Liver (tissue), 9 donors: Measurements from ENCODE around the gene EBF3. TPM values are rescaled to one million over a fixed set of nuclear protein-coding genes. Genes with fewer than 3 reads are reported as not detected.

Experiments
- DNase-seq: peaks from one replicate; pipeline ENCODE4 v3.0.0-alpha.2; 2017; ENCODE audit warnings: low spot score
- H3K27ac ChIP-seq, 2 donors: one replicate each; pipeline ENCODE4 v1.7.0; 2013; ENCODE audit warnings: inconsistent platforms in 2 of 2, low read length in 2 of 2, control low read depth in 1 of 2, low read depth in 1 of 2, mild to moderate bottlenecking in 1 of 2
- H3K27me3 ChIP-seq, 4 donors: one replicate each; pipeline versions ENCODE4 v1.6.1 to v1.7.0; 2013; ENCODE audit warnings: low read length in 3 of 4, inconsistent platforms in 1 of 4, mild to moderate bottlenecking in 1 of 4, moderate library complexity in 1 of 4; ENCODE audit not compliant: control insufficient read depth in 4 of 4, insufficient read depth in 4 of 4
- H3K36me3 ChIP-seq, 4 donors: one replicate each; pipeline versions ENCODE4 v1.6.1 to v1.7.0; 2013; ENCODE audit warnings: low read length in 3 of 4, mild to moderate bottlenecking in 3 of 4, low read depth in 1 of 4, moderate library complexity in 1 of 4; ENCODE audit not compliant: control insufficient read depth in 4 of 4, insufficient read depth in 3 of 4
- H3K4me1 ChIP-seq, 4 donors: one replicate each; pipeline versions ENCODE4 v1.6.1 to v1.7.0; 2013; ENCODE audit warnings: low read length in 3 of 4, mild to moderate bottlenecking in 3 of 4, moderate library complexity in 1 of 4; ENCODE audit not compliant: control insufficient read depth in 4 of 4, insufficient read depth in 4 of 4
- H3K4me3 ChIP-seq, 3 donors: one replicate each; pipeline versions ENCODE4 v1.6.1 to v1.7.0; 2013; ENCODE audit warnings: low read length in 3 of 3, control low read depth in 1 of 3, low read depth in 1 of 3, mild to moderate bottlenecking in 1 of 3
- H3K9ac ChIP-seq, 2 donors: one replicate each; pipeline ENCODE4 v1.7.0; 2013; ENCODE audit warnings: low read length in 2 of 2, mild to moderate bottlenecking in 2 of 2, moderate library complexity in 2 of 2, control low read depth in 1 of 2, low read depth in 1 of 2
- H3K9me3 ChIP-seq, 4 donors: one replicate each; pipeline versions ENCODE4 v1.6.1 to v1.7.0; 2013; ENCODE audit warnings: low read length in 3 of 4; ENCODE audit not compliant: control insufficient read depth in 4 of 4
- FOXA1 ChIP-seq: IDR thresholded peaks from 2 replicates; pipeline ENCODE4 v1.6.1; 2016; ENCODE audit warnings: antibody characterized with exemption
- GABPA ChIP-seq, 2 donors: IDR thresholded peaks in 1 of 2; conservative IDR thresholded peaks in 1 of 2; 2 replicates each; pipeline ENCODE4 v1.6.1; 2016; ENCODE audit warnings: antibody characterized with exemption in 2 of 2, mild to moderate bottlenecking in 1 of 2, moderate library complexity in 1 of 2
- HNF4G ChIP-seq: IDR thresholded peaks from 2 replicates; pipeline ENCODE4 v1.6.1; 2016; ENCODE audit warnings: antibody characterized with exemption
- JUND ChIP-seq, 2 donors: IDR thresholded peaks; 2 replicates each; pipeline ENCODE4 v1.6.1; 2016; ENCODE audit warnings: antibody characterized with exemption in 2 of 2
- NR2F2 ChIP-seq: IDR thresholded peaks from 2 replicates; pipeline ENCODE4 v1.6.1; 2016; ENCODE audit warnings: antibody characterized with exemption
- RAD21 ChIP-seq, 2 donors: IDR thresholded peaks; 2 replicates each; pipeline ENCODE4 v1.6.1; 2016; ENCODE audit warnings: antibody characterized with exemption in 2 of 2, mild to moderate bottlenecking in 2 of 2
- RXRA ChIP-seq, 2 donors: IDR thresholded peaks; 2 replicates each; pipeline ENCODE4 v1.6.1; 2017 to 2018; ENCODE audit warnings: antibody characterized with exemption in 2 of 2, mild to moderate bottlenecking in 1 of 2
- TAF1 ChIP-seq: conservative IDR thresholded peaks from 2 replicates; pipeline ENCODE4 v1.6.1; 2016; ENCODE audit warnings: antibody characterized with exemption, mild to moderate bottlenecking
- YY1 ChIP-seq: IDR thresholded peaks from 2 replicates; pipeline ENCODE4 v1.6.1; 2016; ENCODE audit warnings: antibody characterized with exemption, mild to moderate bottlenecking
- WGBS: extraction: QIAGEN DNeasy Blood & Tissue Kit; methylation state at CpG from one replicate; pipeline ENCODE4 v1.1.7; 2013; 5-methylcytosine and 5-hydroxymethylcytosine counted together
- polyA plus RNA-seq, 2 donors: library from polyadenylated mRNA; stranded (reverse) in 1 of 2; unstranded in 1 of 2; fragments of 200-250 nt in 1 of 2; fragments of >200 nt in 1 of 2; fragmentation: Nextera tagmentation in 1 of 2; extraction: Ambion mirVana in 1 of 2; gene quantifications; one replicate each; pipeline versions ENCODE4 v1.2.1 to v1.2.3, GENCODE V29; 2013 to 2015
- total RNA-seq, 2 donors: library from RNA; depleted of rRNA; stranded (reverse); fragments of >200 nt; gene quantifications; one replicate each; pipeline ENCODE4 v1.2.3, GENCODE V29; 2014
- TF ChIP-seq, protein P1 (sequence below): IDR thresholded peaks from 2 replicates; pipeline ENCODE4 v1.6.1; 2016; ENCODE audit warnings: antibody characterized with exemption, mild to moderate bottlenecking
- TF ChIP-seq, protein P2 (sequence below): IDR thresholded peaks from 2 replicates; pipeline ENCODE4 v1.6.1; 2016; ENCODE audit warnings: antibody characterized with exemption
- TF ChIP-seq, protein P3 (sequence below): fragments of 150-350 bp; IDR thresholded peaks from 2 replicates; pipeline ENCODE4 v1.5.1; 2017; ENCODE audit warnings: improper control_type of control experiment, low read depth, low read length; ENCODE audit not compliant: missing input control
- TF ChIP-seq, protein P4 (sequence below): IDR thresholded peaks from 2 replicates; pipeline ENCODE4 v1.6.1; 2016; ENCODE audit warnings: antibody characterized with exemption
- donor health status: healthy.
- donor health status: healthy.
- donor health status: healthy.
- donor health status: healthy.
- donor health status: healthy.

The EBF3 gene
- total and polyA plus RNA-seq, 4 donors: 0.02 to 0.08 TPM; not detected in 2

DNA sequence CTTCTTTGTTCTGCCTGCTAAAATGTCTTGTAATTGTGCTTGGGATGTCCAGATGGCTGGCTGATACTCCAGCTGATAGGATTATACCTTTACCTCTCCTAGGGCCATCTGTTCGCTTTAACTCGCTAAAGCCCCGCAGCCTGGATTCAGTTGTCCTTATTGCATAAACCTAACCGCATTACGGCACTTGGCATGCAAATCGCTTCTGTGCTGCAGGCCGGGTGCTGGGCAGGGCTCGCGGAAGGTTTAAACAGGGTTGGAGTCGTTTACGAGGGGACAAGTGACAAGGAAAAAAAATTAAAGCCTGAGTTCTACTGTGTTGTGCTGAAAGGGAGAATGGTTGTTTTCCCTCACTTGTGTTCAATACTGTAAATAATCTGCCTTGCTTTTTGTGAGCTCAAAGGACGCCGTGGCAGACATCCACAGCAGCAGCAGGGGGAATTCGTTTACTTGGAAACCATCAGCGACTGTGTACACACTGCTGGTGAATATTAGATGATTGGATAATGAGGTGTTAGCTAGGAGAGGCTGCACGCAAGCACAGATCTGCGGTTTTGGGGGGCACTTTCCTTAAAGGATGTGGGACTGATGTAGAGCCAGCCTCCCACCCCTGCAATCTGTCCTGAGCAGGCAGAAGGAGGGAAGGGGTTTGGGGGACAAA is 93.0 kb downstream of the EBF3 start:
- no peak for DNase-seq
- Histone ChIP-seq H3K4me1 (no peaks in the 10 kb centered on the region), H3K9me3 (no peaks in the 10 kb centered on the region), H3K4me3 (no peak overlapping the region), H3K9ac (no peak overlapping the region), H3K27ac (no peak overlapping the region), H3K36me3 (no peaks in the 10 kb centered on the region), H3K27me3 (no peaks in the 10 kb centered on the region)
- TF ChIP-seq YY1: no peak
- TF ChIP-seq RAD21 (IDR thresholded peaks at IDR 0.05): no peak
- TF ChIP-seq NR2F2: no peak
- TF ChIP-seq, protein P1, sequence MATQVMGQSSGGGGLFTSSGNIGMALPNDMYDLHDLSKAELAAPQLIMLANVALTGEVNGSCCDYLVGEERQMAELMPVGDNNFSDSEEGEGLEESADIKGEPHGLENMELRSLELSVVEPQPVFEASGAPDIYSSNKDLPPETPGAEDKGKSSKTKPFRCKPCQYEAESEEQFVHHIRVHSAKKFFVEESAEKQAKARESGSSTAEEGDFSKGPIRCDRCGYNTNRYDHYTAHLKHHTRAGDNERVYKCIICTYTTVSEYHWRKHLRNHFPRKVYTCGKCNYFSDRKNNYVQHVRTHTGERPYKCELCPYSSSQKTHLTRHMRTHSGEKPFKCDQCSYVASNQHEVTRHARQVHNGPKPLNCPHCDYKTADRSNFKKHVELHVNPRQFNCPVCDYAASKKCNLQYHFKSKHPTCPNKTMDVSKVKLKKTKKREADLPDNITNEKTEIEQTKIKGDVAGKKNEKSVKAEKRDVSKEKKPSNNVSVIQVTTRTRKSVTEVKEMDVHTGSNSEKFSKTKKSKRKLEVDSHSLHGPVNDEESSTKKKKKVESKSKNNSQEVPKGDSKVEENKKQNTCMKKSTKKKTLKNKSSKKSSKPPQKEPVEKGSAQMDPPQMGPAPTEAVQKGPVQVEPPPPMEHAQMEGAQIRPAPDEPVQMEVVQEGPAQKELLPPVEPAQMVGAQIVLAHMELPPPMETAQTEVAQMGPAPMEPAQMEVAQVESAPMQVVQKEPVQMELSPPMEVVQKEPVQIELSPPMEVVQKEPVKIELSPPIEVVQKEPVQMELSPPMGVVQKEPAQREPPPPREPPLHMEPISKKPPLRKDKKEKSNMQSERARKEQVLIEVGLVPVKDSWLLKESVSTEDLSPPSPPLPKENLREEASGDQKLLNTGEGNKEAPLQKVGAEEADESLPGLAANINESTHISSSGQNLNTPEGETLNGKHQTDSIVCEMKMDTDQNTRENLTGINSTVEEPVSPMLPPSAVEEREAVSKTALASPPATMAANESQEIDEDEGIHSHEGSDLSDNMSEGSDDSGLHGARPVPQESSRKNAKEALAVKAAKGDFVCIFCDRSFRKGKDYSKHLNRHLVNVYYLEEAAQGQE: no peak
- no peak for TF ChIP-seq TAF1
- no peak for TF ChIP-seq HNF4G
- no peak for TF ChIP-seq FOXA1
- 29% methylated on average over 17 of the region's 17 CpGs for WGBS

DNA sequence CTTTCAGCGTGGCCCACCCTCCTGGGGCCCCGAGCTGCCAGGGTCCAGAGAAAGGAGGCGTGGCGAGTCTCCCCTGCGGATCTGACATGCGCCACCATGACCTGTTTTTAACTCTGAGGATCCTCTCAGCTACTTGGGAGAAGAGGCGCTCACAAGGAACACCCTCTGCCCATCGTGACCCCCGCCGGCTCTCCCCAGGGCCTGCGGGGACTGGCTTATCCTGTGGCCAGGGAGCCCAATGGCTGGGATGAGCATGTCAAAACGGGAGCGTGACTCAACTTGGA is 93.7 kb downstream of the EBF3 start:
- 95% methylated on average over 13 of the region's 13 CpGs for WGBS
- no peaks in the 10 kb centered on the region for H3K4me1 ChIP-seq
- no peak overlapping the region for H3K27ac ChIP-seq
- no peaks in the 10 kb centered on the region for H3K27me3 ChIP-seq
- no peak overlapping the region for H3K9ac ChIP-seq
- TF ChIP-seq RXRA (IDR thresholded peaks at IDR 0.05) (no peak), HNF4G (no peak), YY1 (no peak)
- no peaks in the 10 kb centered on the region for H3K9me3 ChIP-seq
- no peaks in the 10 kb centered on the region for H3K36me3 ChIP-seq
- no peak overlapping the region for H3K4me3 ChIP-seq
- DNase-seq: no peak

DNA sequence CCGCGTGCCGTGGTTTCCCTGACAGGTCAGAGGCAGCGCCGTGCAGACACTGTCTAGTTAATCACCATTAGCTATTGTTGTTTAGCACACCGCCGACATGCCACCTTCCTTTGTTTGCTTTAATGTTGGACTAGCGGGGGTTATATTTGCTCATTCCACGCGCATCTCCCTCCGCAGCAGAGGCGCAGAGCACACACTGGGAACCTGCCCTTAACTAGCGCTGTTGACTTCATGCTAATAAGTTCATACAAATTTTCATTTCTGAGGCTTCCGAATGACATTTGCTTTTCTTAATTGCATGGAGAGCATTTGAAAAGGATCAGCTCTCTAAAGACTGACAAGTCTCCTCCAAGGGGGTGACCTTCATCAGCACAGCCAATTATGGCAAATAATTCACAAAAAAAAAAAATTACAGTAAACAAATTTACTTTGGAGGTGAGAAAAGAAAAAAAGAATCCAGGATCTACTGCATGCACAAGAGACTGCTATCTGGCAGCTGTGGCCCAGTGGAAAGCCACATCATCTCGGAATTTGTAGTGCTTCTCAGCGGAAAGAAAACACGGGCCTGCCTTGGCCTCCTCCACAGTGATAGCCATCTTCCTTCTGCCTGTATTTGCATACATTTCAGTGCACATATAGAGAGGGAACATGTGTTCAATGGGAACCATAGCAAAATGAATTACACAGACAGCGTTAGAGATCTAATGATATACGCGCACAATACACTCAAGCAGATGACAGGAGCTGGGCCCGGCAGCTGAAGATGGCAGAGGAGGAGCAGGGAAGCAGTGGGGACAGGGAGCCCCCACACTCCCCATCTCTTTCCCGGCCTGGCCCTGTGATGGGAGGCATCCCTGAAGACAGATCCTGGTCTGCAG is 94.2 kb downstream of the EBF3 start:
- Histone ChIP-seq H3K4me1 (no peaks in the 10 kb centered on the region), H3K9me3 (no peaks in the 10 kb centered on the region), H3K4me3 (no peak overlapping the region), H3K9ac (no peak overlapping the region), H3K27me3 (no peaks in the 10 kb centered on the region), H3K36me3 (no peaks in the 10 kb centered on the region), H3K27ac (no peak overlapping the region)
- TF ChIP-seq, protein P2, sequence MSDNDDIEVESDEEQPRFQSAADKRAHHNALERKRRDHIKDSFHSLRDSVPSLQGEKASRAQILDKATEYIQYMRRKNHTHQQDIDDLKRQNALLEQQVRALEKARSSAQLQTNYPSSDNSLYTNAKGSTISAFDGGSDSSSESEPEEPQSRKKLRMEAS: no peak
- TF ChIP-seq GABPA (IDR thresholded peaks at IDR 0.05 in 1 of 2, conservative IDR thresholded peaks at IDR 0.05 in 1 of 2): no peak
- no peak for TF ChIP-seq TAF1
- no peak for TF ChIP-seq YY1
- no peak for TF ChIP-seq NR2F2
- TF ChIP-seq JUND (IDR thresholded peaks at IDR 0.05): no peak
- TF ChIP-seq, protein P3, sequence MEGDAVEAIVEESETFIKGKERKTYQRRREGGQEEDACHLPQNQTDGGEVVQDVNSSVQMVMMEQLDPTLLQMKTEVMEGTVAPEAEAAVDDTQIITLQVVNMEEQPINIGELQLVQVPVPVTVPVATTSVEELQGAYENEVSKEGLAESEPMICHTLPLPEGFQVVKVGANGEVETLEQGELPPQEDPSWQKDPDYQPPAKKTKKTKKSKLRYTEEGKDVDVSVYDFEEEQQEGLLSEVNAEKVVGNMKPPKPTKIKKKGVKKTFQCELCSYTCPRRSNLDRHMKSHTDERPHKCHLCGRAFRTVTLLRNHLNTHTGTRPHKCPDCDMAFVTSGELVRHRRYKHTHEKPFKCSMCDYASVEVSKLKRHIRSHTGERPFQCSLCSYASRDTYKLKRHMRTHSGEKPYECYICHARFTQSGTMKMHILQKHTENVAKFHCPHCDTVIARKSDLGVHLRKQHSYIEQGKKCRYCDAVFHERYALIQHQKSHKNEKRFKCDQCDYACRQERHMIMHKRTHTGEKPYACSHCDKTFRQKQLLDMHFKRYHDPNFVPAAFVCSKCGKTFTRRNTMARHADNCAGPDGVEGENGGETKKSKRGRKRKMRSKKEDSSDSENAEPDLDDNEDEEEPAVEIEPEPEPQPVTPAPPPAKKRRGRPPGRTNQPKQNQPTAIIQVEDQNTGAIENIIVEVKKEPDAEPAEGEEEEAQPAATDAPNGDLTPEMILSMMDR: no peak
- TF ChIP-seq, protein P4, sequence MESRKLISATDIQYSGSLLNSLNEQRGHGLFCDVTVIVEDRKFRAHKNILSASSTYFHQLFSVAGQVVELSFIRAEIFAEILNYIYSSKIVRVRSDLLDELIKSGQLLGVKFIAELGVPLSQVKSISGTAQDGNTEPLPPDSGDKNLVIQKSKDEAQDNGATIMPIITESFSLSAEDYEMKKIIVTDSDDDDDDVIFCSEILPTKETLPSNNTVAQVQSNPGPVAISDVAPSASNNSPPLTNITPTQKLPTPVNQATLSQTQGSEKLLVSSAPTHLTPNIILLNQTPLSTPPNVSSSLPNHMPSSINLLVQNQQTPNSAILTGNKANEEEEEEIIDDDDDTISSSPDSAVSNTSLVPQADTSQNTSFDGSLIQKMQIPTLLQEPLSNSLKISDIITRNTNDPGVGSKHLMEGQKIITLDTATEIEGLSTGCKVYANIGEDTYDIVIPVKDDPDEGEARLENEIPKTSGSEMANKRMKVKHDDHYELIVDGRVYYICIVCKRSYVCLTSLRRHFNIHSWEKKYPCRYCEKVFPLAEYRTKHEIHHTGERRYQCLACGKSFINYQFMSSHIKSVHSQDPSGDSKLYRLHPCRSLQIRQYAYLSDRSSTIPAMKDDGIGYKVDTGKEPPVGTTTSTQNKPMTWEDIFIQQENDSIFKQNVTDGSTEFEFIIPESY: no peak
- no peak for DNase-seq
- WGBS: 85% methylated on average over 22 of the region's 22 CpGs
